GM12878 (cell line): Measurements from ENCODE around the gene MGRN1. TPM values are rescaled to one million over a fixed set of nuclear protein-coding genes. Genes with fewer than 3 reads are reported as not detected.

Experiments
- ATAC-seq: fragments of 200-7000 bp; cut with Tn5 transposase; 3 replicates; pipeline ENCODE4 v1.9.1; 2020; ENCODE audit warnings: mild to moderate bottlenecking, moderate library complexity
- BruUV-seq: library from RNA; stranded (reverse); fragments of 400-500 nt; replicated peaks from 2 replicates; lab custom pipeline; 2021; lab: Mats Ljungman, UMichigan
- CTCF ChIA-PET: fragments of 300-600 bp; sonication (Branson Sonifier 250); formaldehyde crosslinking; extraction: SDS; loops from one replicate; lab custom pipeline; 2021; ENCODE audit warnings: inconsistent platforms; lab: Yijun Ruan, JAX
- POLR2A ChIA-PET: fragments of 350-600 bp; formaldehyde crosslinking; extraction: SDS; loops from one replicate; lab custom pipeline; 2021; ENCODE audit warnings: inconsistent platforms; lab: Charles Lee
- RAD21 ChIA-PET: fragments of 300-600 bp; sonication (Branson Sonifier 250); formaldehyde crosslinking; loops from one replicate; lab custom pipeline; 2023; ENCODE audit warnings: antibody characterized with exemption; ENCODE audit not compliant: unreplicated experiment; lab: Charles Lee
- SMC1A ChIA-PET: fragments of 300-600 bp; sonication (Branson Sonifier 250); formaldehyde crosslinking; loops from one replicate; lab custom pipeline; 2023; ENCODE audit not compliant: unreplicated experiment, uncharacterized antibody; lab: Charles Lee
- DNase-seq: peaks from one replicate; pipeline ENCODE4 v3.0.0-alpha.2; 2011; ENCODE audit warnings: low read depth, low spot score
- FAIRE-seq: peaks from 3 replicates; lab custom pipeline; 2011; peaks lifted over from hg19 to GRCh38; lab: Jason Lieb, UNC
- H2AFZ ChIP-seq: 2 replicates; pipeline ENCODE4 v1.6.0; 2011; ENCODE audit warnings: low read depth, low read length, control low read depth; ENCODE audit not compliant: control insufficient read depth
- H3K27ac ChIP-seq: 2 replicates; pipeline ENCODE4 v1.5.1; 2011; ENCODE audit warnings: control low read depth; ENCODE audit not compliant: control insufficient read depth, insufficient read depth
- H3K27me3 ChIP-seq, 2 experiments: replicated peaks in 1 of 2; 2 replicates each; pipeline versions ENCODE4 v1.6.0 to v1.6.1; 2011; ENCODE audit warnings: low read length in 1 of 2; ENCODE audit not compliant: control insufficient read depth in 2 of 2, insufficient read depth in 2 of 2
- H3K36me3 ChIP-seq, 2 experiments: 2 replicates each; pipeline ENCODE4 v1.5.1; 2011; ENCODE audit warnings: low read length in 1 of 2; ENCODE audit not compliant: control insufficient read depth in 2 of 2, insufficient read depth in 2 of 2
- H3K4me1 ChIP-seq: 2 replicates; pipeline ENCODE4 v1.6.1; 2011; ENCODE audit warnings: mild to moderate bottlenecking, low read length, moderate library complexity, mixed read lengths; ENCODE audit not compliant: control insufficient read depth, insufficient read depth
- H3K4me2 ChIP-seq: 2 replicates; pipeline ENCODE4 v1.6.0; 2011; ENCODE audit warnings: control low read depth; ENCODE audit not compliant: control insufficient read depth, insufficient read depth
- H3K4me3 ChIP-seq: fragments of 200-600 bp; sonication (generic); 2 replicates; pipeline ENCODE4 v1.5.1; 2016
- H3K79me2 ChIP-seq: 2 replicates; pipeline ENCODE4 v1.6.0; 2011; ENCODE audit warnings: low read length; ENCODE audit not compliant: control insufficient read depth, insufficient read depth
- H3K9ac ChIP-seq: 2 replicates; pipeline ENCODE4 v1.8.0; 2011; ENCODE audit warnings: low read length, control low read depth, mixed read lengths; ENCODE audit not compliant: control insufficient read depth, insufficient read depth
- H3K9me3 ChIP-seq: replicated peaks from 3 replicates; pipeline ENCODE4 v1.5.1; 2011; ENCODE audit warnings: mild to moderate bottlenecking, low read length; ENCODE audit not compliant: control insufficient read depth, insufficient read depth
- H4K20me1 ChIP-seq: 2 replicates; pipeline ENCODE4 v1.6.0; 2011; ENCODE audit not compliant: control insufficient read depth, insufficient read depth
- CBX5 ChIP-seq: sonication (generic); IDR thresholded peaks from 2 replicates; pipeline ENCODE4 v1.6.1; 2016; ENCODE audit warnings: low read depth, moderate library complexity, mild to moderate bottlenecking, inconsistent platforms
- CEBPB ChIP-seq, 2 experiments: fragments of 150-350 bp in 1 of 2; IDR thresholded peaks; 2 replicates each; pipeline ENCODE4 v1.6.1; 2012 to 2014; ENCODE audit warnings: low read depth in 2 of 2, low read length in 2 of 2, borderline replicate concordance in 1 of 2, inconsistent platforms in 1 of 2
- CHD4 ChIP-seq: fragments of 200-600 bp; sonication (generic); IDR thresholded peaks from 2 replicates; pipeline ENCODE4 v1.6.1; 2016; ENCODE audit warnings: mild to moderate bottlenecking
- CREM ChIP-seq: IDR thresholded peaks from 2 replicates; pipeline ENCODE4 v1.6.1; 2014; ENCODE audit warnings: antibody characterized with exemption, low read depth
- HCFC1 ChIP-seq: fragments of 150-350 bp; IDR thresholded peaks from 2 replicates; pipeline ENCODE4 v1.6.1; 2014; ENCODE audit warnings: low read length
- IKZF2 ChIP-seq, 2 experiments: fragments of 450-650 bp; IDR thresholded peaks; 2 replicates each; pipeline ENCODE4 v1.6.1; 2017; ENCODE audit warnings: mild to moderate bottlenecking in 2 of 2, moderate library complexity in 2 of 2
- KDM1A ChIP-seq: fragments of 200-600 bp; sonication (generic); IDR thresholded peaks from 2 replicates; pipeline ENCODE4 v1.6.1; 2016; ENCODE audit warnings: borderline replicate concordance
- MYC ChIP-seq: IDR thresholded peaks from 2 replicates; pipeline ENCODE4 v1.6.1; 2011; ENCODE audit warnings: mild to moderate bottlenecking, low read length, moderate library complexity, inconsistent platforms; ENCODE audit not compliant: insufficient read depth, insufficient replicate concordance, insufficient read length, severe bottlenecking
- NFXL1 ChIP-seq: fragments of 450-650 bp; IDR thresholded peaks from 2 replicates; pipeline ENCODE4 v1.6.1; 2017; ENCODE audit warnings: antibody characterized with exemption, mild to moderate bottlenecking, borderline replicate concordance
- NFYB ChIP-seq: IDR thresholded peaks from 2 replicates; pipeline ENCODE4 v1.6.1; 2011; ENCODE audit warnings: low read depth, mild to moderate bottlenecking, low read length, improper control_type of control experiment, moderate library complexity; ENCODE audit not compliant: insufficient read depth
- NR2C2 ChIP-seq: IDR thresholded peaks from 2 replicates; pipeline ENCODE4 v1.6.1; 2011; ENCODE audit warnings: borderline replicate concordance, low read depth; ENCODE audit not compliant: control insufficient read depth, insufficient read length
- PBX3 ChIP-seq: IDR thresholded peaks from 2 replicates; pipeline ENCODE4 v1.6.1; 2011; ENCODE audit warnings: mild to moderate bottlenecking, low read depth, low read length, moderate library complexity; ENCODE audit not compliant: insufficient replicate concordance
- SMC3 ChIP-seq: IDR thresholded peaks from 2 replicates; pipeline ENCODE4 v1.6.1; 2011; ENCODE audit warnings: low read length, improper control_type of control experiment, borderline replicate concordance
- SP1 ChIP-seq: IDR thresholded peaks from one replicate; pipeline ENCODE4 v1.6.1; 2011; ENCODE audit warnings: low read depth, low read length
- WRNIP1 ChIP-seq: IDR thresholded peaks from 2 replicates; pipeline ENCODE4 v1.6.1; 2011; ENCODE audit warnings: low read depth, low read length, improper control_type of control experiment, borderline replicate concordance
- ZBTB11 ChIP-seq: fragments of 450-650 bp; formaldehyde crosslinking; IDR thresholded peaks from 2 replicates; pipeline ENCODE4 v1.5.0; 2022; ENCODE audit warnings: mild to moderate bottlenecking, missing genetic modification characterization
- ZNF274 ChIP-seq: IDR thresholded peaks from one replicate; pipeline ENCODE4 v1.8.0; 2011; ENCODE audit not compliant: insufficient read length, insufficient read depth
- WGBS: methylation state at CpG from one replicate; pipeline ENCODE4 v1.1.6; 2016; ENCODE audit warnings: low lambda C conversion rate; ENCODE audit not compliant: insufficient replicate concordance, insufficient coverage; ENCODE audit errors: missing lambda C conversion rate; 5-methylcytosine and 5-hydroxymethylcytosine counted together
- in situ Hi-C: fragments of 300-500 bp; cut with MboI; formaldehyde crosslinking; loops from 9 replicates; pipeline ENCODE4 v1.14.3; 2018; ENCODE audit warnings: mixed read lengths
- intact Hi-C: fragments of 100-400 bp; cut with micrococcal nuclease; formaldehyde crosslinking; loops from one replicate; pipeline ENCODE4 v1.14.2; 2022; ENCODE audit not compliant: unreplicated experiment
- polyA plus RNA-seq, 11 experiments: library from polyadenylated mRNA; depleted of rRNA in 4 of 11; unstranded in 6 of 11; stranded (reverse) in 5 of 11; fragments of >200 nt; fragmentation: Nextera tagmentation in 4 of 11; fragmentation: Illumina TruSeq in 1 of 11; extraction: Ambion mirVana in 4 of 11; extraction: Trizol in 1 of 11; gene quantifications; 1 replicate in 1 of 11; 2 replicates in 10 of 11; pipeline versions ENCODE4 v1.2.1 to v1.2.3, GENCODE V29; 2011 to 2016; ENCODE audit warnings: inconsistent platforms in 2 of 11, missing spikeins in 2 of 11, low read depth in 1 of 11
- total RNA-seq, 4 experiments: library from RNA; depleted of rRNA in 3 of 4; stranded (reverse); fragments of >200 nt in 3 of 4; fragmentation: Illumina TruSeq in 1 of 4; extraction: Trizol in 1 of 4; gene quantifications; 2 replicates each; pipeline versions ENCODE4 v1.2.1 to v1.2.3, GENCODE V29; 2013 to 2021

MGRN1 gene
- total and polyA plus RNA-seq, 10 of the 15 experiments (the other 5 are each of a cell fraction or from before 2014, with no cell fraction given): 0.35 to 86.7 (median 14.6) TPM

DNA sequence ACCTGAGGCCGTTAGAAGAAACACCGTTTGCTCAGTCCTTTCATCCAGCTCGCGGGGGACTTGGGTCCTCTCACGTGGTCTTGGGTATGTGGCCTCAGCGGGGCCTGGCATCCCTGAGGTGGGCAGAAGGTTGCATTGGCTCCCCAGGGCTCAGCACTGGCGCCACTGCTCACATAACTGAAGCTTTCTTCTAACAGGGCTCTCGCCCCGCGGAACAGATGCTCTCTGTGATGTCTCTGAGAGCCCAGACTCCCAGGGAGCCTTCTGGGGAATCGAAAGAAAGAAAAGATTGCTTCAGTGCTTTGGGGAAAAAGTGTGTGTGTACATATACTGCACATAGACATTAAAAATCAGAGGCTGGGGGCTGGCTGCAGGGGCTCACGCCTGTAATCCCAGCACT, 10.1 kb downstream of the MGRN1 start:
- Histone ChIP-seq H4K20me1 (peaks cover under 1% of the 10 kb centered on the region; the same call in 1 of the 2 replicates), H2AFZ (no peak overlapping the region), H3K27ac (no peak overlapping the region), H3K4me2 (no peak overlapping the region), H3K36me3 (peaks cover 6 to 10% of the 10 kb centered on the region in 2 experiments), H3K4me1 (no peaks in the 10 kb centered on the region), H3K9ac (no peak overlapping the region), H3K27me3 (no peaks in the 10 kb centered on the region), H3K79me2 (peaks cover 28% of the 10 kb centered on the region), H3K9me3 (peaks cover 2% of the 10 kb centered on the region; the same call in 1 of the 3 replicates), H3K4me3 (no peak overlapping the region)
- SMC1A ChIA-PET: no interaction called here
- CTCF ChIA-PET: interaction anchor here (1.1 to 1.8 kb wide), 3 partner anchors 11 to 100 kb away, joined by 3 to 8 read pairs (median 3); partner anchors contain the start of genes ANKS3, DNAAF8 and MGRN1
- in situ Hi-C loops (no loop called here), intact Hi-C loops (no loop called here)
- 93% methylated on average over 12 of the region's 12 CpGs for WGBS
- no TSS peak for BruUV-seq
- TF ChIP-seq SMC3: no peak
- TF ChIP-seq SP1: no peak
- no peak for TF ChIP-seq MYC
- no peak for TF ChIP-seq CEBPB (IDR thresholded peaks at IDR 0.05; ENCODE audit: borderline replicate concordance in 1 of 2, low read depth in 2 of 2, low read length in 2 of 2)
- no peak for TF ChIP-seq HCFC1
- no peak for TF ChIP-seq IKZF2 (IDR thresholded peaks at IDR 0.05)
- TF ChIP-seq ZNF274: no peak
- TF ChIP-seq ZBTB11 (CRISPR knock-in tag): no peak
- TF ChIP-seq NR2C2: no peak
- TF ChIP-seq WRNIP1: no peak
- TF ChIP-seq CHD4: no peak
- no peak for TF ChIP-seq NFYB
- TF ChIP-seq KDM1A: no peak
- no peak for TF ChIP-seq CREM
- TF ChIP-seq PBX3: no peak
- TF ChIP-seq CBX5: no peak
- no peak for TF ChIP-seq NFXL1
- no peak for FAIRE-seq
- POLR2A ChIA-PET: no interaction called here
- ATAC-seq: no peak
- DNase-seq: no peak
- RAD21 ChIA-PET: no interaction called here
